SU-DHL-6 (cell line): ENCODE data around the gene TAF11L10.
"Not testable (repeated sequence)": the region's sequence is repeated elsewhere in the genome, so short reads cannot be mapped to it uniquely, and the experiment has no call there.

Experiments used
- H2AFZ ChIP-seq: fragments of 200-600 bp; sonication (generic); 2 replicates; pipeline ENCODE4 v1.6.1; 2014; ENCODE audit warnings: low read depth, mild to moderate bottlenecking, moderate library complexity, mixed read lengths, antibody characterized with exemption, low read length; ENCODE audit not compliant: severe bottlenecking
- H3F3A ChIP-seq: fragments of 200-600 bp; shearing (Covaris generic); 2 replicates; pipeline ENCODE4 v1.6.0; 2016; ENCODE audit warnings: antibody characterized with exemption, mild to moderate bottlenecking; ENCODE audit not compliant: insufficient read depth
- H3K27ac ChIP-seq: fragments of 200-600 bp; sonication (generic); 2 replicates; pipeline ENCODE4 v1.5.1; 2016; ENCODE audit warnings: low read depth, mild to moderate bottlenecking, low read length, moderate library complexity, mixed read lengths
- H3K27me3 ChIP-seq: fragments of 200-600 bp; sonication (generic), shearing (Covaris generic); 2 replicates; pipeline ENCODE4 v1.6.0; 2014; ENCODE audit warnings: mild to moderate bottlenecking, low read length
- H3K36me3 ChIP-seq: fragments of 200-600 bp; sonication (generic); 2 replicates; pipeline ENCODE4 v1.6.1; 2014; ENCODE audit warnings: mild to moderate bottlenecking, low read length, mixed read lengths
- H3K4me2 ChIP-seq: fragments of 300-600, 200-600 bp; shearing (Covaris generic), sonication (generic); 2 replicates; pipeline ENCODE4 v1.6.0; 2014; ENCODE audit warnings: low read length, low read depth, mild to moderate bottlenecking; ENCODE audit not compliant: poor library complexity, severe bottlenecking
- H3K4me3 ChIP-seq: fragments of 200-600 bp; sonication (generic); 2 replicates; pipeline ENCODE4 v1.5.1; 2014; ENCODE audit warnings: antibody characterized with exemption, low read length, mild to moderate bottlenecking, mixed read lengths; ENCODE audit not compliant: insufficient read depth, poor library complexity, severe bottlenecking
- H3K79me2 ChIP-seq: fragments of 200-600 bp; sonication (generic); 2 replicates; pipeline ENCODE4 v1.6.1; 2014; ENCODE audit warnings: mild to moderate bottlenecking, low read length, moderate library complexity; ENCODE audit not compliant: insufficient read depth
- H3K9ac ChIP-seq: fragments of 200-600 bp; sonication (generic); 2 replicates; pipeline ENCODE4 v1.7.0; 2014; ENCODE audit warnings: mild to moderate bottlenecking, low read length
- H3K9me2 ChIP-seq: fragments of 200-600 bp; sonication (generic); replicated peaks from 2 replicates; pipeline ENCODE4 v1.6.1; 2014; ENCODE audit warnings: low read length; ENCODE audit not compliant: insufficient read depth
- H3K9me3 ChIP-seq: fragments of 200-600 bp; sonication (generic); 2 replicates; pipeline ENCODE4 v1.6.1; 2014; ENCODE audit warnings: low read length, mixed read lengths; ENCODE audit not compliant: insufficient read depth
- H4K20me1 ChIP-seq: fragments of 200-600 bp; sonication (generic); 2 replicates; pipeline ENCODE4 v1.6.1; 2014; ENCODE audit warnings: low read depth, mild to moderate bottlenecking, antibody characterized with exemption, low read length, moderate library complexity, mixed read lengths
- CTCF ChIP-seq: fragments of 200-600 bp; sonication (generic); IDR thresholded peaks from one replicate; pipeline ENCODE4 v1.5.1; 2017; ENCODE audit warnings: antibody characterized with exemption, mild to moderate bottlenecking, low read length, moderate library complexity; ENCODE audit not compliant: insufficient read depth, poor library complexity, severe bottlenecking
- EZH2phosphoT487 ChIP-seq: fragments of 200-600 bp; sonication (generic), shearing (Covaris generic); conservative IDR thresholded peaks from 2 replicates; pipeline ENCODE4 v1.6.1; 2018; ENCODE audit warnings: mild to moderate bottlenecking, antibody characterized with exemption, low read length, moderate library complexity, mixed read lengths

Gene TAF11L10

GRCh38 chr5:17604951-17605350 lies 7.3 kb upstream of the TAF11L10 start:
- Histone ChIP-seq H2AFZ (no peak overlapping the region), H3F3A (no peaks in the 10 kb centered on the region)
- TF ChIP-seq EZH2phosphoT487 = no peak
- TF ChIP-seq CTCF = no peak

GRCh38 chr5:17603880-17604279 lies 6.3 kb upstream of the TAF11L10 start, which contains the start of gene TAF11L11:
TAF11L11 (plus strand) TSS chr5:17604183.
- H3K79me2 ChIP-seq, H2AFZ ChIP-seq, H3K9me3 ChIP-seq, H3K9me2 ChIP-seq, H3K4me2 ChIP-seq, H3K36me3 ChIP-seq, H4K20me1 ChIP-seq, H3F3A ChIP-seq, H3K27ac ChIP-seq, H3K4me3 ChIP-seq, H3K9ac ChIP-seq, H3K27me3 ChIP-seq: not testable (repeated sequence)

More at GRCh38 chr5:17604951-17605350, 7.3 kb upstream of the TAF11L10 start:
- Histone ChIP-seq H3K36me3 (no peaks in the 10 kb centered on the region), H3K27me3 (no peaks in the 10 kb centered on the region), H3K9ac (no peak overlapping the region), H3K79me2 (no peaks in the 10 kb centered on the region), H3K4me3 (no peak overlapping the region), H3K4me2 (no peak overlapping the region), H3K27ac (no peak overlapping the region), H4K20me1 (no peaks in the 10 kb centered on the region), H3K9me3 (no peaks in the 10 kb centered on the region), H3K9me2 (no peaks in the 10 kb centered on the region)

GRCh38 chr5:17594255-17594654 lies 3.4 kb downstream of the TAF11L10 start, which contains the start of gene TAF11L9:
TAF11L9 (minus strand) TSS chr5:17594394.
- H3K27ac ChIP-seq, H4K20me1 ChIP-seq, H3K9me2 ChIP-seq, H3K9me3 ChIP-seq, H3K4me3 ChIP-seq, H3K4me2 ChIP-seq, H2AFZ ChIP-seq, H3K36me3 ChIP-seq, H3K79me2 ChIP-seq, H3K27me3 ChIP-seq, H3F3A ChIP-seq, H3K9ac ChIP-seq: not testable (repeated sequence)

- not testable (repeated sequence) for H3K4me2 ChIP-seq, H3K4me3 ChIP-seq, H3K9ac ChIP-seq, H3K79me2 ChIP-seq, H3F3A ChIP-seq, H3K27ac ChIP-seq, H4K20me1 ChIP-seq, H2AFZ ChIP-seq, H3K9me2 ChIP-seq, H3K36me3 ChIP-seq, H3K27me3 ChIP-seq, H3K9me3 ChIP-seq
Measured at GRCh38 chr5:17590860-17591259, 6.8 kb downstream of the TAF11L10 start, which contains the start of gene TAF11L8. TAF11L8 (minus strand) TSS chr5:17590960.

- not testable (repeated sequence) for H3K27me3 ChIP-seq
Measured at GRCh38 chr5:17585658-17586057, 12.0 kb downstream of the TAF11L10 start, which contains the start of gene TAF11L7. TAF11L7 (minus strand) TSS chr5:17585758.

More at GRCh38 chr5:17585658-17586057, 12.0 kb downstream of the TAF11L10 start, which contains the start of gene TAF11L7:
- not testable (repeated sequence) for H3K9me2 ChIP-seq, H3K4me2 ChIP-seq, H3F3A ChIP-seq, H2AFZ ChIP-seq, H3K79me2 ChIP-seq, H3K27ac ChIP-seq, H3K36me3 ChIP-seq, H3K9ac ChIP-seq, H3K9me3 ChIP-seq, H3K4me3 ChIP-seq, H4K20me1 ChIP-seq
